H9 (cell line): ENCODE measurements around the gene STT3B. TPM values are rescaled to one million over a fixed set of nuclear protein-coding genes. Genes with fewer than 3 reads are reported as not detected.

Experiments
- DNase-seq: peaks from one replicate; pipeline ENCODE4 v3.0.0-alpha.2; 2017
- H2AFZ ChIP-seq: one replicate; pipeline ENCODE4 v1.6.1; 2013; ENCODE audit warnings: mild to moderate bottlenecking, low read length, control low read depth, moderate library complexity
- H2AK5ac ChIP-seq: 2 replicates; pipeline ENCODE4 v1.6.1; 2013; ENCODE audit warnings: low read length, control low read depth, mixed read lengths; ENCODE audit not compliant: insufficient read length
- H2BK120ac ChIP-seq: one replicate; pipeline ENCODE4 v1.6.1; 2013; ENCODE audit warnings: low read depth, mild to moderate bottlenecking, low read length, control low read depth, inconsistent platforms; ENCODE audit not compliant: poor library complexity, severe bottlenecking
- H2BK12ac ChIP-seq: 2 replicates; pipeline ENCODE4 v1.6.1; 2013; ENCODE audit warnings: low read length, control low read depth, mixed read lengths, low read depth; ENCODE audit not compliant: insufficient read length
- H2BK15ac ChIP-seq: 2 replicates; pipeline ENCODE4 v1.6.1; 2013; ENCODE audit warnings: low read depth, low read length, control low read depth
- H2BK20ac ChIP-seq: one replicate; pipeline ENCODE4 v1.6.1; 2013; ENCODE audit warnings: low read depth, mild to moderate bottlenecking, low read length, control low read depth, inconsistent platforms; ENCODE audit not compliant: poor library complexity, severe bottlenecking
- H2BK5ac ChIP-seq: 2 replicates; pipeline ENCODE4 v1.6.1; 2013; ENCODE audit warnings: low read length, control low read depth, mixed read lengths; ENCODE audit not compliant: insufficient read length
- H3K14ac ChIP-seq: 2 replicates; pipeline ENCODE4 v1.6.1; 2013; ENCODE audit warnings: low read length, control low read depth; ENCODE audit not compliant: insufficient read depth
- H3K18ac ChIP-seq: 2 replicates; pipeline ENCODE4 v1.6.1; 2013; ENCODE audit warnings: low read depth, mild to moderate bottlenecking, mixed read lengths, low read length, control low read depth; ENCODE audit not compliant: insufficient read length
- H3K23ac ChIP-seq: 2 replicates; pipeline ENCODE4 v1.6.1; 2013; ENCODE audit warnings: low read length, control low read depth, mixed read lengths, low read depth; ENCODE audit not compliant: insufficient read length
- H3K23me2 ChIP-seq: 2 replicates; pipeline ENCODE4 v1.6.1; 2013; ENCODE audit warnings: low read depth, mild to moderate bottlenecking, mixed read lengths, low read length, control low read depth; ENCODE audit not compliant: insufficient read length, poor library complexity, severe bottlenecking
- H3K27ac ChIP-seq: 2 replicates; pipeline ENCODE4 v1.5.1; 2013; ENCODE audit warnings: low read length, control low read depth, mixed read lengths, low read depth; ENCODE audit not compliant: insufficient read length
- H3K27me3 ChIP-seq: 2 replicates; pipeline ENCODE4 v1.6.1; 2013; ENCODE audit warnings: low read length, control low read depth, inconsistent platforms; ENCODE audit not compliant: insufficient read depth
- H3K4ac ChIP-seq: 2 replicates; pipeline ENCODE4 v1.6.1; 2013; ENCODE audit warnings: low read depth, mild to moderate bottlenecking, control low read depth, inconsistent platforms, low read length, moderate library complexity
- H3K4me1 ChIP-seq: 2 replicates; pipeline ENCODE4 v1.6.1; 2013; ENCODE audit warnings: low read length, control low read depth, inconsistent platforms; ENCODE audit not compliant: insufficient read depth
- H3K4me2 ChIP-seq: 2 replicates; pipeline ENCODE4 v1.6.1; 2013; ENCODE audit warnings: low read length, control low read depth, mixed read lengths; ENCODE audit not compliant: insufficient read length, insufficient read depth
- H3K56ac ChIP-seq: 2 replicates; pipeline ENCODE4 v1.6.1; 2013; ENCODE audit warnings: low read depth, mild to moderate bottlenecking, mixed read lengths, low read length, control low read depth; ENCODE audit not compliant: insufficient read length
- H3K79me1 ChIP-seq: 2 replicates; pipeline ENCODE4 v1.6.1; 2013; ENCODE audit warnings: low read depth, mild to moderate bottlenecking, moderate library complexity, low read length, control low read depth, inconsistent platforms; ENCODE audit not compliant: insufficient read depth, poor library complexity, severe bottlenecking
- H3K79me2 ChIP-seq: 2 replicates; pipeline ENCODE4 v1.6.1; 2013; ENCODE audit warnings: low read length, control low read depth, inconsistent platforms; ENCODE audit not compliant: insufficient read depth
- H3K9ac ChIP-seq: 2 replicates; pipeline ENCODE4 v1.6.1; 2013; ENCODE audit warnings: low read length, control low read depth, mixed read lengths; ENCODE audit not compliant: insufficient read length; ENCODE audit errors: extremely low read depth
- H3K9me3 ChIP-seq: one replicate; pipeline ENCODE4 v1.6.1; 2013; ENCODE audit warnings: low read depth, low read length, inconsistent platforms; ENCODE audit not compliant: control insufficient read depth
- H3T11ph ChIP-seq: one replicate; pipeline ENCODE4 v1.6.1; 2013; ENCODE audit warnings: mild to moderate bottlenecking, low read length, control low read depth, inconsistent platforms
- H4K20me1 ChIP-seq: one replicate; pipeline ENCODE4 v1.6.1; 2013; ENCODE audit not compliant: control insufficient read depth, insufficient read length, insufficient read depth
- H4K5ac ChIP-seq: 2 replicates; pipeline ENCODE4 v1.6.1; 2013; ENCODE audit warnings: low read depth, mild to moderate bottlenecking, mixed read lengths, low read length, control low read depth; ENCODE audit not compliant: insufficient read length
- H4K8ac ChIP-seq: replicated peaks from 2 replicates; pipeline ENCODE4 v1.6.1; 2013; ENCODE audit warnings: low read length, control low read depth, mixed read lengths, low read depth; ENCODE audit not compliant: insufficient read length
- H4K91ac ChIP-seq: 2 replicates; pipeline ENCODE4 v1.6.1; 2013; ENCODE audit warnings: low read depth, mild to moderate bottlenecking, moderate library complexity, mixed read lengths, low read length, control low read depth; ENCODE audit not compliant: insufficient read length
- H3K27ac Mint-ChIP-seq, 3 experiments: 2 replicates in 2 of 3; 3 replicates in 1 of 3; pipeline ENCODE4 v1.8.0; 2020 to 2021; ENCODE audit warnings: mixed read lengths in 3 of 3, mild to moderate bottlenecking in 1 of 3, moderate library complexity in 1 of 3
- H3K27me3 Mint-ChIP-seq: 2 replicates; pipeline ENCODE4 v1.8.0; 2021; ENCODE audit warnings: low read depth, mild to moderate bottlenecking, moderate library complexity, mixed read lengths
- H3K36me3 Mint-ChIP-seq, 3 experiments: 2 replicates in 2 of 3; 3 replicates in 1 of 3; pipeline ENCODE4 v1.8.0; 2020 to 2021; ENCODE audit warnings: low read depth in 3 of 3, mixed read lengths in 3 of 3; ENCODE audit not compliant: insufficient read depth in 1 of 3
- H3K4me1 Mint-ChIP-seq, 2 experiments: 2 replicates each; pipeline ENCODE4 v1.8.0; 2020; ENCODE audit warnings: mixed read lengths in 2 of 2
- H3K4me3 Mint-ChIP-seq, 2 experiments: 2 replicates in 1 of 2; 3 replicates in 1 of 2; pipeline ENCODE4 v1.8.0; 2020 to 2021; ENCODE audit warnings: mild to moderate bottlenecking in 2 of 2, mixed read lengths in 2 of 2, moderate library complexity in 1 of 2
- H3K9me3 Mint-ChIP-seq, 2 experiments: 2 replicates in 1 of 2; 3 replicates in 1 of 2; pipeline ENCODE4 v1.8.0; 2020; ENCODE audit warnings: mild to moderate bottlenecking in 2 of 2, mixed read lengths in 2 of 2, moderate library complexity in 1 of 2
- CTCF ChIP-seq: fragments of 200-600 bp; sonication (generic); conservative IDR thresholded peaks from 3 replicates; pipeline ENCODE4 v1.8.0; 2021; ENCODE audit warnings: antibody characterized with exemption, mild to moderate bottlenecking
- WGBS: extraction: QIAGEN DNeasy Blood & Tissue Kit; methylation state at CpG from one replicate; pipeline ENCODE4 v1.1.7; 2013; ENCODE audit warnings: missing lambda C conversion rate, low lambda C conversion rate, mixed read lengths; ENCODE audit not compliant: insufficient read length; ENCODE audit errors: extremely low coverage; 5-methylcytosine and 5-hydroxymethylcytosine counted together
- total RNA-seq: library from RNA; stranded (reverse); gene quantifications from 2 replicates; pipeline ENCODE4 v1.2.1, GENCODE V29; 2021

STT3B gene
- total RNA-seq, 1 experiment from 2014 or later, result 79.9 TPM

DNA sequence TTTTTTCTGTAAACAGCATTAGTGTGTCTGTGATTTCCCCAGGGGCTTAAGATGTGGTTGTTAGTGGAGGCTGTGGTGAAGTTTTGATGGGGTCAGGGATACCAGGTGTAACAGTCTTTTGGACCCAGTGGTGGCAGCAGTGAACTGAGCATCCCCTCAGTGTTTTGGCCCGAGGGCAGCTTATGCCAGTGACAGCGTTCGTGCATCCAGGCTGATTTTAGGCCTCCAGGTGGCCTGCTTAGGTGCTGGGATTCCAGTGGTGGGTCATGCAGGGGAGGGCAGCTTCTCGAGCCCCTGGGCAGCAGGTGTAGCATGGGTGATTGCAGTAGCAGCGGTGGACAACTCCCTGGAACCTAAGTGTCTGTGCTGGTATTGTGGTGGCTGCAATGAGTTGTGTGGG, 29.2 kb downstream of the STT3B start:
- H3K27me3 ChIP-seq, result no peaks in the 10 kb centered on the region
- Mint-ChIP-seq H3K36me3 (no peaks in the 10 kb centered on the region; a peak in 1 of 7 replicates), H3K27me3 (no peaks in the 10 kb centered on the region), H3K4me3 (no peak overlapping the region), H3K9me3 (no peaks in the 10 kb centered on the region), H3K4me1 (peaks cover 22 to 40% of the 10 kb centered on the region in 2 experiments), H3K27ac (peak overlapping the region in 2 of 3 experiments; percentile 21 to 81; a peak in 3 of 7 replicates)
- no peak overlapping the region for H3K56ac ChIP-seq
- H3K79me2 ChIP-seq, result peaks cover 18% of the 10 kb centered on the region; the same call in 1 of the 2 replicates
- no peak overlapping the region for H3K27ac ChIP-seq
- no peak overlapping the region for H2AFZ ChIP-seq
- H3T11ph ChIP-seq, result no peak overlapping the region
- no CpG with 5 or more reads among the region's 5 CpGs for WGBS
- no peak overlapping the region for H2BK5ac ChIP-seq
- H2BK120ac ChIP-seq, result no peak overlapping the region
- no peak overlapping the region for H3K4ac ChIP-seq
- H4K91ac ChIP-seq, result no peak overlapping the region
- no peak overlapping the region for H4K5ac ChIP-seq
- no peak overlapping the region for H3K4me2 ChIP-seq
- H3K14ac ChIP-seq, result no peak overlapping the region
- H2BK20ac ChIP-seq, result no peak overlapping the region
- DNase-seq, result peak; percentile 57
- no peak overlapping the region for H2BK12ac ChIP-seq
- H2BK15ac ChIP-seq, result no peak overlapping the region
- H3K18ac ChIP-seq, result no peak overlapping the region
- H3K23me2 ChIP-seq, result no peaks in the 10 kb centered on the region
- H3K9ac ChIP-seq, result no peak overlapping the region
- H2AK5ac ChIP-seq, result no peak overlapping the region
- no peaks in the 10 kb centered on the region for H3K9me3 ChIP-seq
- peaks cover 5% of the 10 kb centered on the region; the same call in 1 of the 2 replicates for H3K4me1 ChIP-seq
- TF ChIP-seq CTCF, result peak; percentile 56
- peaks cover 3% of the 10 kb centered on the region for H4K20me1 ChIP-seq
- no peak overlapping the region for H3K23ac ChIP-seq
- peaks cover 2% of the 10 kb centered on the region for H3K79me1 ChIP-seq
- no peak overlapping the region for H4K8ac ChIP-seq
